Measurements from ENCODE around the gene ZNRF4.

The ZNRF4 gene

GRCh38 chr19:5454743-5455142, 474 bp upstream of the ZNRF4 start:
- no peak overlapping the region for H3K4me3 ChIP-seq (ENCODE audit: low read depth, low read length)
- H3K9me3 ChIP-seq (ENCODE audit: control insufficient read depth, insufficient read depth, low read depth, low read length) = no peaks in the 10 kb centered on the region
- peak; percentile 96 for TF ChIP-seq ZNF623 (tag by site-specific recombination; IDR thresholded peaks at IDR 0.05)
- TF ChIP-seq ZNF10 (tag by site-specific recombination; IDR thresholded peaks at IDR 0.05) = no peak
- no peak for TF ChIP-seq ZNF398 (tag by site-specific recombination; IDR thresholded peaks at IDR 0.05)
- TF ChIP-seq ZSCAN23 (tag by site-specific recombination; IDR thresholded peaks at IDR 0.05) = no peak
- H3K4me1 ChIP-seq (ENCODE audit: control insufficient read depth, insufficient read depth, low read length) = no peaks in the 10 kb centered on the region
- no peaks in the 10 kb centered on the region for H3K36me3 ChIP-seq (ENCODE audit: control insufficient read depth in 2 of 2, insufficient read depth in 1 of 2, low read length in 2 of 2)
- CTCF ChIA-PET = no interaction called here
- no peak overlapping the region for H3K27ac ChIP-seq (ENCODE audit: extremely low read depth, low read depth, low read length)
- POLR2A ChIA-PET = no interaction called here

- H3K9me3 ChIP-seq (ENCODE audit: control insufficient read depth, insufficient read depth, low read depth, low read length) = no peaks in the 10 kb centered on the region
- TF ChIP-seq ZNF423 (tag by site-specific recombination; IDR thresholded peaks at IDR 0.05) = no peak
- TF ChIP-seq ZNF558 (tag by site-specific recombination; IDR thresholded peaks at IDR 0.05) = no peak
- TF ChIP-seq ZNF202 (tag by site-specific recombination; IDR thresholded peaks at IDR 0.05; ENCODE audit: borderline replicate concordance) = no peak
- TF ChIP-seq SCRT2 (tag by site-specific recombination; IDR thresholded peaks at IDR 0.05) = peak; percentile 83
- TF ChIP-seq ZNF221 (tag by site-specific recombination; IDR thresholded peaks at IDR 0.05; ENCODE audit: borderline replicate concordance) = no peak
- TF ChIP-seq KLF7 (tag by site-specific recombination; IDR thresholded peaks at IDR 0.05; ENCODE audit: borderline replicate concordance) = no peak
- no peak for TF ChIP-seq ZNF843 (tag by site-specific recombination; IDR thresholded peaks at IDR 0.05)
- TF ChIP-seq ZBTB6 (tag by site-specific recombination; IDR thresholded peaks at IDR 0.05) = no peak
- TF ChIP-seq ZNF677 (tag by site-specific recombination; IDR thresholded peaks at IDR 0.05) = no peak
- TF ChIP-seq SCRT1 (tag by site-specific recombination; IDR thresholded peaks at IDR 0.05; ENCODE audit: borderline replicate concordance) = peak; percentile 48; the same call in 1 of the 2 replicates
- POLR2A ChIA-PET = no interaction called here
- H3K4me1 ChIP-seq (ENCODE audit: control insufficient read depth, insufficient read depth, low read length) = no peaks in the 10 kb centered on the region
- CTCF ChIA-PET = no interaction called here
- H3K27ac ChIP-seq (ENCODE audit: extremely low read depth, low read depth, low read length) = no peak overlapping the region
- H3K4me3 ChIP-seq (ENCODE audit: low read depth, low read length) = no peak overlapping the region
- H3K36me3 ChIP-seq (ENCODE audit: control insufficient read depth in 2 of 2, insufficient read depth in 1 of 2, low read length in 2 of 2) = no peaks in the 10 kb centered on the region
Measured at GRCh38 chr19:5456130-5456840, 1.1 kb downstream of the ZNRF4 start.

- Histone ChIP-seq H3K4me1 (ENCODE audit: control insufficient read depth, insufficient read depth, low read length) (no peaks in the 10 kb centered on the region), H3K27ac (ENCODE audit: extremely low read depth, low read depth, low read length) (no peak overlapping the region), H3K4me3 (ENCODE audit: low read depth, low read length) (no peak overlapping the region), H3K9me3 (ENCODE audit: control insufficient read depth, insufficient read depth, low read depth, low read length) (no peaks in the 10 kb centered on the region), H3K36me3 (ENCODE audit: control insufficient read depth in 2 of 2, insufficient read depth in 1 of 2, low read length in 2 of 2) (no peaks in the 10 kb centered on the region)
- CTCF ChIA-PET = no interaction called here
- POLR2A ChIA-PET = no interaction called here
- no peak for TF ChIP-seq ZNF629 (tag by site-specific recombination; IDR thresholded peaks at IDR 0.05)
- TF ChIP-seq SP2 (tag by site-specific recombination; IDR thresholded peaks at IDR 0.05) = no peak
- no peak for TF ChIP-seq ZSCAN5A (tag by site-specific recombination; IDR thresholded peaks at IDR 0.05)
- TF ChIP-seq ZNF10 (tag by site-specific recombination; IDR thresholded peaks at IDR 0.05) = no peak
- TF ChIP-seq ZNF639 (tag by site-specific recombination; IDR thresholded peaks at IDR 0.05) = no peak
- no peak for TF ChIP-seq ZNF37A (tag by site-specific recombination; IDR thresholded peaks at IDR 0.05)
- TF ChIP-seq SP3 (tag by site-specific recombination; IDR thresholded peaks at IDR 0.05) = no peak
- TF ChIP-seq ZBTB17 (tag by site-specific recombination; IDR thresholded peaks at IDR 0.05) = no peak
- no peak for TF ChIP-seq KLF1 (tag by site-specific recombination; IDR thresholded peaks at IDR 0.05)
- no peak for TF ChIP-seq ZBTB7A (tag by site-specific recombination; IDR thresholded peaks at IDR 0.05; ENCODE audit: low read depth)
- TF ChIP-seq ZNF792 (tag by site-specific recombination; IDR thresholded peaks at IDR 0.05) = no peak
- no peak for TF ChIP-seq ZNF311 (tag by site-specific recombination; IDR thresholded peaks at IDR 0.05; ENCODE audit: borderline replicate concordance)
- no peak for TF ChIP-seq ZNF133 (tag by site-specific recombination; IDR thresholded peaks at IDR 0.05)
Measured at GRCh38 chr19:5456841-5457200, 1.6 kb downstream of the ZNRF4 start.

Data from HEK293 (cell line).